K562 (cell line): ENCODE data around the gene JAK3. TPM values are rescaled to one million over a fixed set of nuclear protein-coding genes. Genes with fewer than 3 reads are reported as not detected.

Experiments used
- CBX5 ChIP-seq: IDR thresholded peaks from 2 replicates; pipeline ENCODE4 v1.6.1; 2014; ENCODE audit warnings: low read depth, borderline replicate concordance
- KDM2B ChIP-seq: fragments of 250-450 bp; sonication (Bioruptor Pico); IDR thresholded peaks from 2 replicates; pipeline ENCODE4 v1.8.0; 2021; ENCODE audit warnings: mild to moderate bottlenecking, moderate library complexity
- MAZ ChIP-seq, 2 experiments: fragments of 450-650 bp in 1 of 2; sonication (generic) in 1 of 2; formaldehyde crosslinking; IDR thresholded peaks in 1 of 2; conservative IDR thresholded peaks in 1 of 2; 2 replicates each; pipeline versions ENCODE4 v1.4.0 to v1.5.0; 2020; ENCODE audit warnings: mild to moderate bottlenecking in 1 of 2, missing genetic modification reagents in 1 of 2
- TFAP4 ChIP-seq: sonication (generic); formaldehyde crosslinking; IDR thresholded peaks from 2 replicates; pipeline ENCODE4 v1.8.0; 2022; ENCODE audit warnings: missing genetic modification reagents, mild to moderate bottlenecking, moderate library complexity, borderline replicate concordance
- TFE3 ChIP-seq: fragments of 450-650 bp; formaldehyde crosslinking; IDR thresholded peaks from 2 replicates; pipeline ENCODE4 v1.4.0; 2020; ENCODE audit warnings: mild to moderate bottlenecking, mixed read lengths
- VEZF1 ChIP-seq: fragments of 200-800 bp; sonication (Bioruptor generic); IDR thresholded peaks from 2 replicates; pipeline ENCODE4 v1.6.1; 2017; ENCODE audit warnings: missing genetic modification characterization, missing compliant biosample characterization
- polyA plus RNA-seq, 8 experiments: library from polyadenylated mRNA; depleted of rRNA in 4 of 8; stranded (reverse) in 5 of 8; unstranded in 3 of 8; fragments of >200 nt; fragmentation: Nextera tagmentation in 2 of 8; fragmentation: Illumina TruSeq in 1 of 8; extraction: Ambion mirVana in 2 of 8; extraction: Trizol in 1 of 8; gene quantifications; 2 replicates each; pipeline versions ENCODE4 v1.2.1 to v1.2.3, GENCODE V29; 2011 to 2014; ENCODE audit warnings: inconsistent platforms in 1 of 8, missing spikeins in 1 of 8
- total RNA-seq, 7 experiments: library from RNA; depleted of rRNA in 6 of 7; stranded (reverse); fragments of >200 nt in 6 of 7; fragmentation: Illumina TruSeq in 2 of 7; extraction: Trizol in 2 of 7; gene quantifications; 2 replicates each; pipeline versions ENCODE4 v1.2.1 to v1.2.3, GENCODE V29; 2011 to 2021; ENCODE audit warnings: low replicate concordance in 1 of 7

The JAK3 gene
- total and polyA plus RNA-seq, 9 of the 15 experiments (the other 6 are each of a cell fraction or from before 2014, with no cell fraction given) = 0.01 to 0.18 (median 0.07) TPM; not detected in 1

- peak; percentile 41; the same call in 1 of the 2 replicates for TF ChIP-seq TFAP4 (CRISPR knock-in tag)
- peak; percentile 92 for TF ChIP-seq KDM2B (CRISPR knock-in tag)
- TF ChIP-seq TFE3 (CRISPR knock-in tag) = no peak
- no peak for TF ChIP-seq CBX5
- peak; percentile 82 for TF ChIP-seq VEZF1
- 0 out of 4 replicates have a peak, but pooled peaks of 1 of the 2 experiments have one; percentile 42 for TF ChIP-seq MAZ (CRISPR knock-in tag; conservative IDR thresholded peaks at IDR 0.05 in 1 of 2, IDR thresholded peaks at IDR 0.05 in 1 of 2)
These were observed 17.0 kb downstream of the JAK3 start (continued) for GRCh38 chr19:17830567-17831418.
